A549 (cell line): ENCODE measurements around the gene KAT2A. TPM values are rescaled to one million over a fixed set of nuclear protein-coding genes. Genes with fewer than 3 reads are reported as not detected.
A peak's percentile ranks its signal among the peaks of the same experiment; 100 is the strongest.

ENCODE experiments used
- ATAC-seq, 2 experiments: fragments of 200-7000 bp in 1 of 2; fragments of >200 bp in 1 of 2; cut with Nextera tagmentation in 1 of 2; cut with Tn5 transposase in 1 of 2; 3 replicates each; pipeline versions ENCODE4 v1.8.0 to v1.9.1; 2018 to 2020; ENCODE audit warnings: mild to moderate bottlenecking in 1 of 2, moderate library complexity in 1 of 2
- CTCF ChIA-PET: fragments of 300-600 bp; sonication (Branson Sonifier 250); formaldehyde crosslinking; extraction: SDS; loops from one replicate; lab custom pipeline; 2021; ENCODE audit warnings: antibody characterized with exemption, inconsistent platforms; lab: Yijun Ruan, JAX
- POLR2A ChIA-PET: fragments of 350-600 bp; formaldehyde crosslinking; extraction: SDS; loops from one replicate; lab custom pipeline; 2021; ENCODE audit warnings: antibody characterized with exemption, inconsistent platforms; lab: Yijun Ruan, JAX
- DNase-seq, 2 experiments: peaks; one replicate each; pipeline versions ENCODE4 v3.0.0 to v3.0.0-alpha.2; 2011 to 2016; ENCODE audit warnings: low read depth in 1 of 2, low spot score in 1 of 2
- FAIRE-seq: peaks from 2 replicates; lab custom pipeline; 2011; peaks lifted over from hg19 to GRCh38; lab: Jason Lieb, UNC
- H3K27ac ChIP-seq, 2 experiments: fragments of >200 bp; sonication (Bioruptor Twin); formaldehyde crosslinking; 3 replicates each; pipeline ENCODE4 v1.5.1; 2016 to 2017
- H3K4me1 ChIP-seq: fragments of >200 bp; sonication (Bioruptor Twin); formaldehyde crosslinking; 3 replicates; pipeline ENCODE4 v1.6.1; 2016
- H3K4me2 ChIP-seq: fragments of >200 bp; sonication (Bioruptor Twin); formaldehyde crosslinking; 3 replicates; pipeline ENCODE4 v1.6.1; 2016
- H3K4me3 ChIP-seq: fragments of >200 bp; sonication (Bioruptor Twin); formaldehyde crosslinking; 3 replicates; pipeline ENCODE4 v1.5.1; 2016
- H3K9me3 ChIP-seq: fragments of >200 bp; sonication (Bioruptor Twin); formaldehyde crosslinking; 3 replicates; pipeline ENCODE4 v1.6.1; 2016
- CBX2 ChIP-seq: fragments of 200-600 bp; sonication (generic); IDR thresholded peaks from 2 replicates; pipeline ENCODE4 v1.6.1; 2016; ENCODE audit warnings: low read depth, mild to moderate bottlenecking, borderline replicate concordance
- CEBPB ChIP-seq, 2 experiments: fragments of >200 bp in 1 of 2; sonication (Bioruptor Twin) in 1 of 2; formaldehyde crosslinking in 1 of 2; IDR thresholded peaks; 2 replicates each; pipeline ENCODE4 v1.6.1; 2012 to 2016
- CHD2 ChIP-seq: fragments of 150-350 bp; IDR thresholded peaks from 2 replicates; pipeline ENCODE4 v1.6.1; 2014; ENCODE audit warnings: low read length; ENCODE audit not compliant: partially characterized antibody
- CTCF ChIP-seq: fragments of >200 bp; sonication (Bioruptor Twin); formaldehyde crosslinking; IDR thresholded peaks from 3 replicates; pipeline ENCODE4 v1.5.1; 2016
- EHF ChIP-seq: fragments of 250-450 bp; sonication (Bioruptor Pico); IDR thresholded peaks from 2 replicates; pipeline ENCODE4 v1.5.0; 2020; ENCODE audit warnings: mild to moderate bottlenecking
- ELK1 ChIP-seq: fragments of 150-350 bp; IDR thresholded peaks from 2 replicates; pipeline ENCODE4 v1.6.1; 2014; ENCODE audit warnings: low read depth, mild to moderate bottlenecking, low read length
- JUN ChIP-seq, 2 experiments: fragments of >200 bp; sonication (Bioruptor Twin); formaldehyde crosslinking; IDR thresholded peaks; 2 replicates in 1 of 2; 3 replicates in 1 of 2; pipeline ENCODE4 v1.6.1; 2016 to 2017
- KDM5A ChIP-seq: fragments of 200-600 bp; sonication (generic); IDR thresholded peaks from 2 replicates; pipeline ENCODE4 v1.6.1; 2016; ENCODE audit warnings: antibody characterized with exemption, mild to moderate bottlenecking
- MAX ChIP-seq: IDR thresholded peaks from 2 replicates; pipeline ENCODE4 v1.6.1; 2012
- MAZ ChIP-seq: fragments of 150-350 bp; IDR thresholded peaks from 2 replicates; pipeline ENCODE4 v1.6.1; 2014; ENCODE audit warnings: antibody characterized with exemption, low read depth, low read length, borderline replicate concordance
- NR3C1 ChIP-seq: fragments of >200 bp; sonication (Bioruptor Twin); formaldehyde crosslinking; IDR thresholded peaks from 3 replicates; pipeline ENCODE4 v1.6.1; 2017
- RAD21 ChIP-seq, 2 experiments: fragments of >200 bp in 1 of 2; sonication (Bioruptor Twin) in 1 of 2; formaldehyde crosslinking in 1 of 2; IDR thresholded peaks in 1 of 2; conservative IDR thresholded peaks in 1 of 2; 2 replicates in 1 of 2; 3 replicates in 1 of 2; pipeline ENCODE4 v1.6.1; 2012 to 2018; ENCODE audit warnings: inconsistent platforms in 1 of 2
- RARB ChIP-seq: fragments of 250-450 bp; sonication (Bioruptor Pico); IDR thresholded peaks from 2 replicates; pipeline ENCODE4 v1.8.0; 2021; ENCODE audit warnings: mild to moderate bottlenecking, moderate library complexity
- RCOR1 ChIP-seq: fragments of 150-350 bp; IDR thresholded peaks from 2 replicates; pipeline ENCODE4 v1.6.1; 2014; ENCODE audit warnings: antibody characterized with exemption, low read length, low read depth
- REST ChIP-seq: fragments of 200-600 bp; sonication (generic); IDR thresholded peaks from 2 replicates; pipeline ENCODE4 v1.6.1; 2016; ENCODE audit warnings: antibody characterized with exemption, mild to moderate bottlenecking, moderate library complexity
- RNF2 ChIP-seq: fragments of 200-600 bp; sonication (generic); IDR thresholded peaks from 2 replicates; pipeline ENCODE4 v1.6.1; 2016; ENCODE audit warnings: low read depth, mild to moderate bottlenecking, antibody characterized with exemption, moderate library complexity, borderline replicate concordance
- SMC3 ChIP-seq: fragments of >200 bp; sonication (Bioruptor Twin); formaldehyde crosslinking; IDR thresholded peaks from 3 replicates; pipeline ENCODE4 v1.6.1; 2018; ENCODE audit warnings: inconsistent platforms
- SREBF2 ChIP-seq: fragments of 450-650 bp; IDR thresholded peaks from 2 replicates; pipeline ENCODE4 v1.6.1; 2014; ENCODE audit warnings: mild to moderate bottlenecking, moderate library complexity
- TP53 ChIP-seq: fragments of 250-450 bp; sonication (Bioruptor Pico); IDR thresholded peaks from 2 replicates; pipeline ENCODE4 v1.5.0; 2021; ENCODE audit warnings: mild to moderate bottlenecking, moderate library complexity
- ZC3H11A ChIP-seq: fragments of 450-650 bp; IDR thresholded peaks from 2 replicates; pipeline ENCODE4 v1.6.1; 2014; ENCODE audit warnings: antibody characterized with exemption, mild to moderate bottlenecking
- WGBS: methylation state at CpG from one replicate; pipeline ENCODE4 v1.1.6; 2017; ENCODE audit errors: missing lambda C conversion rate; 5-methylcytosine and 5-hydroxymethylcytosine counted together
- polyA plus RNA-seq, 4 experiments: library from polyadenylated mRNA; depleted of rRNA in 3 of 4; stranded (reverse); fragments of >200 nt; fragmentation: RNase III in 1 of 4; extraction: RNeasy Plus Mini Kit Qiagen cat#74134 plus additional on column Dnase treatment in 1 of 4; gene quantifications; 2 replicates in 3 of 4; 3 replicates in 1 of 4; pipeline ENCODE4 v1.2.3, GENCODE V29; 2011 to 2017
- TF ChIP-seq, protein P1 (sequence below): fragments of >200 bp; sonication (Bioruptor Twin); formaldehyde crosslinking; IDR thresholded peaks from 2 replicates; pipeline ENCODE4 v1.6.1; 2016

Gene KAT2A
- polyA plus RNA-seq, 2 of the 4 experiments (the other 2 are of a cell fraction) = 42.2 to 68.1 TPM

DNA sequence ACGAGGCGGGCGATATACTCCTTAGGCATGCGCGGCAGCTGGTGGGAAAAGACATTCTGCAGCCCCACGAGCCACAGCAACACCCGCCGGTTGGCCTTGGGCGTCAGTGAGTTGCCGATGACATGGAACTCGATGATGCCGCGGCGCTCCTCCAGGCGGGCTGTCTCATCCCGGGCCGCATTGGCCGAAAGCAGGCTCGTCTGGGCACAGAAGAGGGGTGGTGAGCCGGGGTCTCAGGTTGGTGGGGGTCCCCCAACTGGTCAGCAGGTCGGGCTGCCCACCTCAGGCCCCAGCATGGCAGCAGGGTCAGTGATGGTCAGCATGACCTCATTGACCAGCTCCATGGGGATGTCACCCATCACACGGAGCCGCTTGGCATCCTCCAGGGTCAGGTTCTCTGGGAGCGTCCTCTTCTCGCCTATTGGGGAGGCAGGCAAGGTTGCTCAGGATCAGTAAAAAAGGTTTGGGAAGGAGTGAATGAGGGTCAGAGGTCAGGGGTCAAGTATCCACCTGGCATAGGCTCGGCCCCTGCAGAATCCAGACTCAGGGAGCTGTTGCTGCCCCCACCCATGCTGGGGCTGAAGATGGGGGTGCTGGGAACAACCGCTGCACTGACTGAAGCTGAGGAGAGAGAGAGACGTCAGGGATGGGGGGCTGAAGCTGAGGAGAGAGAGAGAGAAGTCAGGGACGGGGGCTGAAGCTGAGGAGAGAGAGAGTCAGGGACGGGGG is 3.6 kb downstream of the KAT2A start:
- POLR2A ChIA-PET = interaction anchor here (0.5 kb wide), 1 partner anchor 340 kb away, joined by 4 read pairs; no protein-coding TSS in a partner anchor
- no peak for DNase-seq
- CTCF ChIA-PET = interaction anchor here (0.7 to 39.5 kb wide), 38 partner anchors 9 to 402 kb away, joined by 3 to 658 read pairs (median 4); partner anchors contain the start of genes CNP, DNAJC7, GHDC and HAP1
- no peak overlapping the region for H3K4me2 ChIP-seq
- no peak for TF ChIP-seq MAZ
- TF ChIP-seq ELK1 = no peak
- TF ChIP-seq CBX2 = no peak
- TF ChIP-seq CHD2 = no peak
- TF ChIP-seq EHF (CRISPR knock-in tag) = no peak
- TF ChIP-seq KDM5A = no peak
- no peak for TF ChIP-seq SMC3
- TF ChIP-seq, all 56 proteins: peak for 0
- H3K27ac ChIP-seq = no peak overlapping the region
- peaks cover 19% of the 10 kb centered on the region for H3K4me1 ChIP-seq
- ATAC-seq (no peak), FAIRE-seq (no peak)
- H3K9me3 ChIP-seq = no peaks in the 10 kb centered on the region
- no peak overlapping the region for H3K4me3 ChIP-seq
- 85% methylated on average over 27 of the region's 30 CpGs for WGBS

DNA sequence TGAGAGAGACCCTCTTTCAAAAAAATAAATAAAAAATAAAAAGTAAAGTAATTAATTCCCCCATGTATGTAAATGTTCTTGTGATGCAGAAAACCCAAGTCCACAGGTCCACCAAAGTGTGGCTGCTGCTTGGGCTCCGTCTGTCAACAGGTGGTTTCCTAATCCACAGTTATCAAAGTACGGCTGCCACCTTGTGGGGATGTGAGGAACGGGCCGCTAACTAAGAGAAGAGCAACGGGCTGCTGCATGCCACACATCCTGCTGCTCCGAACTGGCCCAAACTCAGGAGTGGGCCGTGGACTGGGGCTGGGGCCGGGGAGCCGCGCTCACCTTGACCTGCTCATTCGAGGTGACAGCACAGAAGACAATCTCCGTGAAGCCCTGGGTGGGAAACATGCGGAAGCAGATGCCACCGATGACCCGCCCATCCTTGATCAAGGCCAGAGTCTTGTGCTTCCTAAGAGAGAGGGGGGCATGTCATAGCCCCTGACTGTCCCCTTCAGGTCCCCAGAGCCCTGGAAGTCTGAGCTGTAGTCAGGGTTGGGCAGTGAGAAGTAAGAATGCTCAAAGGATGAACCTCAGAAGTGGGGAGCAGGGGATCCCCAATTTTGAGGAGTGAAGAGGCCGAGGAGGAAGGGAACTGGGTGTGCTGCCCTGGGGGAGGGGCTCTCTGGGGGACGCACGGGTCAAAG is 4.3 kb downstream of the KAT2A start:
- DNase-seq = peak; percentile 86 to 89
- TF ChIP-seq KDM5A (no peak), CEBPB (IDR thresholded peaks at IDR 0.05) (peak in 1 of 2 experiments; percentile 72; a peak in 1 of 4 replicates), SREBF2 (no peak), RNF2 (no peak), JUN (IDR thresholded peaks at IDR 0.05) (no peak), RARB (CRISPR knock-in tag) (no peak), RCOR1 (no peak), RAD21 (conservative IDR thresholded peaks at IDR 0.05 in 1 of 2, IDR thresholded peaks at IDR 0.05 in 1 of 2) (peak; percentile 92 to 94), ZC3H11A (no peak), SMC3 (peak; percentile 91), TP53 (CRISPR knock-in tag) (no peak), MAX (0 out of 2 replicates have a peak, but pooled peaks have one; percentile 41), CTCF (peak; percentile 90), NR3C1 (no peak), REST (no peak)
- TF ChIP-seq, protein P1, sequence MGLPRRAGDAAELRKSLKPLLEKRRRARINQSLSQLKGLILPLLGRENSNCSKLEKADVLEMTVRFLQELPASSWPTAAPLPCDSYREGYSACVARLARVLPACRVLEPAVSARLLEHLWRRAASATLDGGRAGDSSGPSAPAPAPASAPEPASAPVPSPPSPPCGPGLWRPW = no peak
- ChIA-PET POLR2A (interaction anchor here (0.5 kb wide), 1 partner anchor 341 kb away, joined by 4 read pairs; no protein-coding TSS in a partner anchor), CTCF (interaction anchor here (0.6 to 39.5 kb wide), 33 partner anchors 7 to 383 kb away, joined by 3 to 658 read pairs (median 4); partner anchors contain the start of genes CNP, DNAJC7, GHDC and HAP1)
- no peak overlapping the region for H3K4me3 ChIP-seq
- 26% methylated on average over 18 of the region's 18 CpGs for WGBS
- no peak overlapping the region for H3K4me2 ChIP-seq
- no peak overlapping the region; a peak in 1 of 6 replicates for H3K27ac ChIP-seq
- no peaks in the 10 kb centered on the region for H3K9me3 ChIP-seq
- peak; percentile 65 for FAIRE-seq
- peaks cover 22% of the 10 kb centered on the region for H3K4me1 ChIP-seq
- peak; percentile 55 to 66 for ATAC-seq
